Spleen (tissue), 11 donors: ENCODE data around the gene IGHMBP2. TPM values are rescaled to one million over a fixed set of nuclear protein-coding genes. Genes with fewer than 3 reads are reported as not detected.

ENCODE experiments used
- DNase-seq: peaks from one replicate; pipeline ENCODE4 v3.0.0-alpha.2; 2020
- H3K27ac ChIP-seq, 8 donors: fragments of 200-600 bp; sonication (generic) in 7 of 8; 1 replicate in 4 of 8; 2 replicates in 4 of 8; pipeline versions ENCODE4 v1.5.0 to v1.8.0; 2016 to 2021; ENCODE audit warnings: inconsistent platforms in 4 of 8, mild to moderate bottlenecking in 4 of 8, moderate library complexity in 1 of 8
- H3K27me3 ChIP-seq, 7 donors: fragments of 200-600 bp; sonication (generic) in 6 of 7; replicated peaks in 1 of 7; 1 replicate in 4 of 7; 2 replicates in 3 of 7; pipeline versions ENCODE4 v1.5.0 to v1.8.0; 2016 to 2021; ENCODE audit warnings: inconsistent platforms in 3 of 7, mild to moderate bottlenecking in 1 of 7
- H3K36me3 ChIP-seq, 6 donors: fragments of 200-600 bp; sonication (generic) in 5 of 6; 1 replicate in 4 of 6; 2 replicates in 2 of 6; pipeline versions ENCODE4 v1.5.0 to v1.8.0; 2016 to 2021; ENCODE audit warnings: inconsistent platforms in 2 of 6
- H3K4me1 ChIP-seq, 6 donors: fragments of 200-600 bp; sonication (generic) in 5 of 6; 1 replicate in 3 of 6; 2 replicates in 3 of 6; pipeline versions ENCODE4 v1.5.0 to v1.8.0; 2016 to 2021; ENCODE audit warnings: inconsistent platforms in 3 of 6
- H3K4me3 ChIP-seq, 8 donors: fragments of 200-600 bp; sonication (generic) in 7 of 8; 1 replicate in 4 of 8; 2 replicates in 4 of 8; pipeline versions ENCODE4 v1.5.0 to v1.8.0; 2016 to 2021; ENCODE audit warnings: inconsistent platforms in 4 of 8, mild to moderate bottlenecking in 4 of 8, moderate library complexity in 2 of 8
- H3K9me3 ChIP-seq, 8 donors: fragments of 200-600 bp; sonication (generic) in 7 of 8; 1 replicate in 4 of 8; 2 replicates in 4 of 8; pipeline versions ENCODE4 v1.5.0 to v1.8.0; 2016 to 2021; ENCODE audit warnings: inconsistent platforms in 4 of 8
- CTCF ChIP-seq, 11 experiments: fragments of 200-600 bp in 7 of 11; fragments of 450-650 bp in 4 of 11; sonication (generic) in 4 of 11; IDR thresholded peaks in 8 of 11; conservative IDR thresholded peaks in 3 of 11; 1 replicate in 7 of 11; 2 replicates in 4 of 11; pipeline versions ENCODE4 v1.4.0 to v1.8.0; 2016 to 2021; ENCODE audit warnings: antibody characterized with exemption in 11 of 11, inconsistent platforms in 4 of 11, mild to moderate bottlenecking in 1 of 11
- POLR2A ChIP-seq, 3 donors: fragments of 450-650 bp; IDR thresholded peaks; one replicate each; pipeline ENCODE4 v1.5.1; 2017; ENCODE audit warnings: antibody characterized with exemption in 3 of 3, mild to moderate bottlenecking in 1 of 3
- POLR2AphosphoS5 ChIP-seq, 3 donors: sonication (generic); formaldehyde crosslinking; IDR thresholded peaks; one replicate each; pipeline ENCODE4 v1.5.1; 2017; ENCODE audit warnings: antibody characterized with exemption in 3 of 3
- WGBS, 5 donors: extraction: QIAGEN DNeasy Blood & Tissue Kit in 3 of 5; methylation state at CpG; one replicate each; pipeline versions ENCODE4 v1.1.5 to v1.1.7; 2013 to 2018; 5-methylcytosine and 5-hydroxymethylcytosine counted together
- intact Hi-C: fragments of 100-400 bp; cut with DNase I; formaldehyde crosslinking; loops from one replicate; pipeline ENCODE4 v1.15.0; 2023; ENCODE audit warnings: low total_unique reads
- polyA plus RNA-seq, 3 donors: library from polyadenylated mRNA; stranded (reverse); fragments of 200-250 nt; gene quantifications; one replicate each; pipeline ENCODE4 v1.2.1, GENCODE V29; 2013
- total RNA-seq, 7 donors: library from RNA; depleted of rRNA in 3 of 7; stranded (reverse); fragments of >200 nt in 3 of 7; fragmentation: NEBNext Ultra II Directional in 4 of 7; extraction: Animal tissue kit (Norgen Biotek cat#: 25700) in 4 of 7; gene quantifications; one replicate each; pipeline versions ENCODE4 v1.1.0 to v1.2.1, GENCODE V29; 2016 to 2021
- donor health status: healthy with polysubstance abuse.
- donor health status: DM: no; HTN: no; CAD: no; lungs with moderate emphysema.
- donor health status: DM: no; HTN: no; CAD: no.
- donor health status: Bipolar disorder and iron deficiency.
- donor health status: healthy.
- donor health status: DM: no; HTN: no; CAD: no.
- donor health status: DM: yes; HTN: yes; CAD: no.

The IGHMBP2 gene
- total and polyA plus RNA-seq, 10 donors: 8.2 to 31.6 (median 24.6) TPM

GRCh38 chr11:68977781-68978625 is 74.3 kb downstream of the IGHMBP2 start:
- Histone ChIP-seq H3K9me3 (peaks cover 0 to 11% (median 4%) of the 10 kb centered on the region in 8 donors), H3K4me1 (no peaks in the 10 kb centered on the region), H3K36me3 (no peaks in the 10 kb centered on the region), H3K27ac (no peak overlapping the region), H3K27me3 (peaks cover 0 to 32% (median 7%) of the 10 kb centered on the region in 7 donors), H3K4me3 (no peak overlapping the region)
- intact Hi-C loops: no loop called here
- 63 to 78% (median 71%) methylated on average over 14 of the region's 14 CpGs for whole genome bisulfite sequencing, 5 donors
- peak; percentile 43 for DNase-seq
- TF ChIP-seq POLR2A (IDR thresholded peaks at IDR 0.05) (no peak), CTCF (IDR thresholded peaks at IDR 0.05 in 8 of 11, conservative IDR thresholded peaks at IDR 0.05 in 3 of 11) (no peak), POLR2AphosphoS5 (IDR thresholded peaks at IDR 0.05) (no peak)

GRCh38 chr11:68978626-68978930 is 74.9 kb downstream of the IGHMBP2 start:
- Histone ChIP-seq H3K36me3 (no peaks in the 10 kb centered on the region), H3K4me3 (no peak overlapping the region), H3K4me1 (no peaks in the 10 kb centered on the region), H3K27me3 (peaks cover 0 to 32% (median 7%) of the 10 kb centered on the region in 7 donors), H3K9me3 (peaks cover 0 to 11% (median 4%) of the 10 kb centered on the region in 8 donors), H3K27ac (no peak overlapping the region)
- intact Hi-C loops: no loop called here
- no peak for TF ChIP-seq CTCF (IDR thresholded peaks at IDR 0.05 in 8 of 11, conservative IDR thresholded peaks at IDR 0.05 in 3 of 11)
- no peak for TF ChIP-seq POLR2A (IDR thresholded peaks at IDR 0.05)
- no peak for TF ChIP-seq POLR2AphosphoS5 (IDR thresholded peaks at IDR 0.05)
- DNase-seq: no peak
- 44 to 62% (median 55%) methylated on average over 5 of the region's 5 CpGs for WGBS, 5 donors

- peaks cover 0 to 32% (median 7%) of the 10 kb centered on the region in 7 donors for H3K27me3 ChIP-seq
- intact Hi-C loops: no loop called here
- TF ChIP-seq POLR2AphosphoS5 (IDR thresholded peaks at IDR 0.05) (no peak), POLR2A (IDR thresholded peaks at IDR 0.05) (no peak), CTCF (IDR thresholded peaks at IDR 0.05 in 8 of 11, conservative IDR thresholded peaks at IDR 0.05 in 3 of 11) (no peak)
- H3K4me3 ChIP-seq: no peak overlapping the region
- WGBS, 5 donors: 57 to 65% (median 62%) methylated on average over 13 to 15 of the region's 15 CpGs
- H3K4me1 ChIP-seq: no peaks in the 10 kb centered on the region
- peaks cover 0 to 11% (median 4%) of the 10 kb centered on the region in 8 donors for H3K9me3 ChIP-seq
- no peak overlapping the region for H3K27ac ChIP-seq
- no peaks in the 10 kb centered on the region for H3K36me3 ChIP-seq
- peak; percentile 57 for DNase-seq
Measured at GRCh38 chr11:68978931-68979594, 75.4 kb downstream of the IGHMBP2 start.
